SK-N-SH (cell line): ENCODE results near the gene CDK8. TPM values are rescaled to one million over a fixed set of nuclear protein-coding genes. Genes with fewer than 3 reads are reported as not detected.

Experiments
- CTCF ChIA-PET: fragments of 300-600, 350-600 bp; formaldehyde crosslinking; extraction: SDS; loops from one replicate; lab custom pipeline; 2021; lab: Yijun Ruan, JAX
- POLR2A ChIA-PET: fragments of 350-600 bp; sonication (Branson Sonifier 250); formaldehyde crosslinking; extraction: SDS; loops from one replicate; lab custom pipeline; 2020; ENCODE audit warnings: antibody characterized with exemption, inconsistent platforms; lab: Yijun Ruan, JAX
- DNase-seq: peaks from one replicate; pipeline ENCODE4 v3.0.0; 2012
- H2AFZ ChIP-seq: fragments of 200-600 bp; sonication (generic); 2 replicates; pipeline ENCODE4 v1.8.1; 2016; ENCODE audit warnings: antibody characterized with exemption, mild to moderate bottlenecking, low read depth
- H3F3A ChIP-seq: fragments of 200-600 bp; sonication (generic); replicated peaks from 2 replicates; pipeline ENCODE3; 2016; ENCODE audit warnings: antibody characterized with exemption, mild to moderate bottlenecking; ENCODE audit not compliant: insufficient read depth
- H3K27ac ChIP-seq, 2 experiments: fragments of 200-500 bp in 1 of 2; fragments of 200-600 bp in 1 of 2; sonication (Bioruptor generic) in 1 of 2; sonication (generic), shearing (Covaris generic) in 1 of 2; 2 replicates each; pipeline versions ENCODE4 v1.5.1 to v1.6.1; 2014 to 2016; ENCODE audit warnings: low read depth in 2 of 2, inconsistent platforms in 1 of 2, low read length in 1 of 2, mild to moderate bottlenecking in 1 of 2, mixed read lengths in 1 of 2
- H3K27me3 ChIP-seq: fragments of 200-600 bp; sonication (generic), shearing (Covaris generic); 2 replicates; pipeline ENCODE4 v1.6.1; 2016; ENCODE audit warnings: mixed run types; ENCODE audit not compliant: insufficient read depth
- H3K36me3 ChIP-seq, 2 experiments: fragments of 200-500 bp in 1 of 2; fragments of 200-600 bp in 1 of 2; sonication (Bioruptor generic) in 1 of 2; sonication (generic) in 1 of 2; replicated peaks in 1 of 2; 2 replicates each; pipeline versions ENCODE3 to v1.5.1; 2014 to 2016; ENCODE audit warnings: low read length in 1 of 2, mild to moderate bottlenecking in 1 of 2; ENCODE audit not compliant: insufficient read depth in 2 of 2, control insufficient read depth in 1 of 2
- H3K4me1 ChIP-seq, 2 experiments: fragments of 200-500 bp in 1 of 2; fragments of 200-600 bp in 1 of 2; sonication (Bioruptor generic) in 1 of 2; sonication (generic), shearing (Covaris generic) in 1 of 2; 2 replicates each; pipeline versions ENCODE4 v1.5.1 to v1.6.1; 2014 to 2016; ENCODE audit warnings: low read depth in 1 of 2, low read length in 1 of 2, mixed run types in 1 of 2; ENCODE audit not compliant: insufficient read depth in 2 of 2, control insufficient read depth in 1 of 2
- H3K4me2 ChIP-seq: fragments of 200-600 bp; sonication (generic), shearing (Covaris generic); 2 replicates; pipeline ENCODE4 v1.6.1; 2017; ENCODE audit warnings: mixed run types
- H3K4me3 ChIP-seq, 2 experiments: fragments of 200-500 bp in 1 of 2; fragments of 200-600 bp in 1 of 2; sonication (Bioruptor generic) in 1 of 2; sonication (generic), shearing (Covaris generic) in 1 of 2; 2 replicates each; pipeline versions ENCODE4 v1.5.1 to v1.8.1; 2014 to 2016; ENCODE audit warnings: low read depth in 2 of 2, inconsistent platforms in 1 of 2, low read length in 1 of 2, mild to moderate bottlenecking in 1 of 2, mixed read lengths in 1 of 2, moderate library complexity in 1 of 2
- H3K79me2 ChIP-seq: fragments of 200-600 bp; sonication (generic); 2 replicates; pipeline ENCODE4 v1.8.1; 2017; ENCODE audit warnings: mild to moderate bottlenecking; ENCODE audit not compliant: insufficient read depth
- H3K9ac ChIP-seq: fragments of 200-600 bp; sonication (generic); 2 replicates; pipeline ENCODE4 v1.6.1; 2017; ENCODE audit warnings: mixed run types
- H3K9me2 ChIP-seq: fragments of 200-600 bp; sonication (generic); 2 replicates; pipeline ENCODE4 v1.6.1; 2017; ENCODE audit warnings: mixed run types
- H3K9me3 ChIP-seq: fragments of 200-600 bp; sonication (generic); 2 replicates; pipeline ENCODE4 v1.6.1; 2017; ENCODE audit warnings: mixed run types, mild to moderate bottlenecking, moderate library complexity
- H4K20me1 ChIP-seq: fragments of 200-600 bp; sonication (generic); 2 replicates; pipeline ENCODE4 v1.6.1; 2017; ENCODE audit warnings: mild to moderate bottlenecking, mixed run types; ENCODE audit not compliant: insufficient read depth
- ELF1 ChIP-seq: IDR thresholded peaks from 2 replicates; pipeline ENCODE4 v1.4.0; 2012
- FOXJ3 ChIP-seq: sonication (generic); formaldehyde crosslinking; IDR thresholded peaks from 2 replicates; pipeline ENCODE4 v1.5.1; 2020; ENCODE audit warnings: mild to moderate bottlenecking, missing genetic modification reagents
- GABPA ChIP-seq: IDR thresholded peaks from 2 replicates; pipeline ENCODE4 v1.4.0; 2012; ENCODE audit warnings: low read depth, mild to moderate bottlenecking
- MEF2A ChIP-seq: IDR thresholded peaks from 2 replicates; pipeline ENCODE4 v1.4.0; 2012; ENCODE audit warnings: low read depth, borderline replicate concordance
- MXI1 ChIP-seq: IDR thresholded peaks from 2 replicates; pipeline ENCODE4 v1.6.1; 2012; ENCODE audit warnings: mild to moderate bottlenecking, low read depth, low read length, improper control_type of control experiment
- NFIC ChIP-seq: IDR thresholded peaks from 2 replicates; pipeline ENCODE4 v1.4.0; 2012; ENCODE audit warnings: borderline replicate concordance
- NRF1 ChIP-seq: IDR thresholded peaks from 2 replicates; pipeline ENCODE4 v1.6.1; 2012; ENCODE audit warnings: low read depth, mild to moderate bottlenecking, low read length
- RCOR1 ChIP-seq: fragments of 150-350 bp; IDR thresholded peaks from 2 replicates; pipeline ENCODE4 v1.6.1; 2017; ENCODE audit warnings: antibody characterized with exemption, low read length
- RFX5 ChIP-seq: IDR thresholded peaks from 2 replicates; pipeline ENCODE4 v1.6.1; 2012; ENCODE audit warnings: mild to moderate bottlenecking, improper control_type of control experiment, low read length
- RXRA ChIP-seq: IDR thresholded peaks from 2 replicates; pipeline ENCODE4 v1.4.0; 2012; ENCODE audit warnings: low read depth, mild to moderate bottlenecking, borderline replicate concordance
- SIN3A ChIP-seq: IDR thresholded peaks from 2 replicates; pipeline ENCODE4 v1.6.1; 2012; ENCODE audit warnings: low read depth, mild to moderate bottlenecking, low read length, moderate library complexity, borderline replicate concordance
- TAF1 ChIP-seq: IDR thresholded peaks from 2 replicates; pipeline ENCODE4 v1.6.1; 2012; ENCODE audit warnings: low read depth, mild to moderate bottlenecking, low read length, moderate library complexity, borderline replicate concordance
- TEAD4 ChIP-seq: IDR thresholded peaks from 2 replicates; pipeline ENCODE4 v1.4.0; 2012; ENCODE audit warnings: mild to moderate bottlenecking, borderline replicate concordance; ENCODE audit not compliant: insufficient read depth
- YY1 ChIP-seq: IDR thresholded peaks from 2 replicates; pipeline ENCODE4 v1.4.0; 2012; ENCODE audit warnings: low read depth, mild to moderate bottlenecking
- WGBS: methylation state at CpG from one replicate; pipeline ENCODE4 v1.1.6; 2017; ENCODE audit warnings: low lambda C conversion rate; 5-methylcytosine and 5-hydroxymethylcytosine counted together
- polyA plus RNA-seq, 3 experiments: library from polyadenylated mRNA; depleted of rRNA; stranded (reverse); fragments of >200 nt; gene quantifications; 2 replicates each; pipeline ENCODE4 v1.2.3, GENCODE V29; 2012
- TF ChIP-seq, protein P1 (sequence below): IDR thresholded peaks from 2 replicates; pipeline ENCODE4 v1.4.0; 2012; ENCODE audit warnings: low read depth, borderline replicate concordance
- TF ChIP-seq, protein P2 (sequence below): fragments of 200-600 bp; sonication (generic); IDR thresholded peaks from 2 replicates; pipeline ENCODE4 v1.6.1; 2017; ENCODE audit warnings: antibody characterized with exemption, mild to moderate bottlenecking, moderate library complexity
- TF ChIP-seq, protein P3 (sequence below): fragments of 150-350 bp; IDR thresholded peaks from 2 replicates; pipeline ENCODE4 v1.6.1; 2016; ENCODE audit warnings: mild to moderate bottlenecking, low read depth, low read length
- TF ChIP-seq, protein P4 (sequence below): fragments of 150-350 bp; IDR thresholded peaks from 2 replicates; pipeline ENCODE4 v1.6.1; 2017; ENCODE audit warnings: antibody characterized with exemption, low read length, low read depth, borderline replicate concordance
- TF ChIP-seq, protein P5 (sequence below): IDR thresholded peaks from 2 replicates; pipeline ENCODE4; 2012

CDK8 gene
- polyA plus RNA-seq, 1 of the 3 experiments (the other 2 are of a cell fraction), result 10.1 TPM

DNA sequence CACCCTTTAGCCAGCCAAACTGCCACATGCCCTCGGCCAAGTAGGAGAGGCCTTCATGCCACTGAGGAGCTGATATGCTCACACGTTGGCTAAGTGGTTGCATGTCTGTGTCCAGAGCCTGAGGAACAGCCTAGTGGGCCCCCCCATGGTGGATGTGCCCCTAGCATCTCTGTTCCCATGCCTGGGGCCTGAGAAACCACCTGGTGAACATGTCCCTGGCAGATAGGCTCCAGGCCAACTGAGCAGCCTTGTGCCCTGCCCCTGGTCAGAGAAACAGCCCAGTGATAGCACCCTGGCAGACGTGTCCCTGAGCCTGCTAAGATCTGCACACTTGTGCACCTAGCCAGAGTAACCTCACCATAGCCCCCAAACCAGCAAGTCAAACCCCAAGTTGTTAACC is 181.7 kb downstream of the CDK8 start (continued):
- TF ChIP-seq, protein P1, sequence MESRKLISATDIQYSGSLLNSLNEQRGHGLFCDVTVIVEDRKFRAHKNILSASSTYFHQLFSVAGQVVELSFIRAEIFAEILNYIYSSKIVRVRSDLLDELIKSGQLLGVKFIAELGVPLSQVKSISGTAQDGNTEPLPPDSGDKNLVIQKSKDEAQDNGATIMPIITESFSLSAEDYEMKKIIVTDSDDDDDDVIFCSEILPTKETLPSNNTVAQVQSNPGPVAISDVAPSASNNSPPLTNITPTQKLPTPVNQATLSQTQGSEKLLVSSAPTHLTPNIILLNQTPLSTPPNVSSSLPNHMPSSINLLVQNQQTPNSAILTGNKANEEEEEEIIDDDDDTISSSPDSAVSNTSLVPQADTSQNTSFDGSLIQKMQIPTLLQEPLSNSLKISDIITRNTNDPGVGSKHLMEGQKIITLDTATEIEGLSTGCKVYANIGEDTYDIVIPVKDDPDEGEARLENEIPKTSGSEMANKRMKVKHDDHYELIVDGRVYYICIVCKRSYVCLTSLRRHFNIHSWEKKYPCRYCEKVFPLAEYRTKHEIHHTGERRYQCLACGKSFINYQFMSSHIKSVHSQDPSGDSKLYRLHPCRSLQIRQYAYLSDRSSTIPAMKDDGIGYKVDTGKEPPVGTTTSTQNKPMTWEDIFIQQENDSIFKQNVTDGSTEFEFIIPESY, result no peak
- TF ChIP-seq RCOR1 (no peak), TAF1 (no peak), FOXJ3 (CRISPR knock-in tag) (no peak), ELF1 (no peak), RFX5 (no peak)

DNA sequence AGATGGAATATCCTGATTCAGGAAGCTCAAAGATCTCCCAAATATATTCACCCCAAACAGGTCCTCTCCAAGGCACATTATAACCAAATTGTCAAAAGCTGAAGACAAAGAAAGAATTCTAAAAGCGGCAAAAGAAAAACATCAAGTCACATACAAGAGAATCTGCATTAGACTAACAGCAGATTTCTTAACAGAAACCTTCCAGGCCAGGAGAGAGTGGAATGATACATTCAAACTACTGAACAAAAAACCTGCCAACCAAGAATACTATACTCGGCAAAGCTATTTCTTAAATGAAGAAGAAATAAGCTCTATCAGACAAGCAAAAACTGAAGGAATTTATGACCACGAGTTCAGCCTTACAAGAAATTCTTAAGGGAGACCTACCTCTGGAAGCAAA is 183.0 kb downstream of the CDK8 start:
- no peak for DNase-seq
- Histone ChIP-seq H4K20me1 (no peaks in the 10 kb centered on the region), H3K4me1 (no peaks in the 10 kb centered on the region), H3K27ac (no peak overlapping the region), H3K4me3 (no peak overlapping the region), H3K27me3 (no peaks in the 10 kb centered on the region), H3K36me3 (no peaks in the 10 kb centered on the region), H2AFZ (no peak overlapping the region), H3K9ac (no peak overlapping the region), H3K79me2 (no peaks in the 10 kb centered on the region), H3K9me3 (peaks cover 17% of the 10 kb centered on the region), H3F3A (no peaks in the 10 kb centered on the region), H3K4me2 (no peak overlapping the region), H3K9me2 (no peaks in the 10 kb centered on the region)
- TF ChIP-seq, protein P1, result no peak
- TF ChIP-seq YY1 (no peak), NFIC (no peak), FOXJ3 (CRISPR knock-in tag) (no peak), MEF2A (no peak), RCOR1 (no peak), NRF1 (no peak), TEAD4 (no peak), GABPA (no peak), ELF1 (no peak), RXRA (no peak), SIN3A (no peak), MXI1 (no peak)
- TF ChIP-seq, protein P2, sequence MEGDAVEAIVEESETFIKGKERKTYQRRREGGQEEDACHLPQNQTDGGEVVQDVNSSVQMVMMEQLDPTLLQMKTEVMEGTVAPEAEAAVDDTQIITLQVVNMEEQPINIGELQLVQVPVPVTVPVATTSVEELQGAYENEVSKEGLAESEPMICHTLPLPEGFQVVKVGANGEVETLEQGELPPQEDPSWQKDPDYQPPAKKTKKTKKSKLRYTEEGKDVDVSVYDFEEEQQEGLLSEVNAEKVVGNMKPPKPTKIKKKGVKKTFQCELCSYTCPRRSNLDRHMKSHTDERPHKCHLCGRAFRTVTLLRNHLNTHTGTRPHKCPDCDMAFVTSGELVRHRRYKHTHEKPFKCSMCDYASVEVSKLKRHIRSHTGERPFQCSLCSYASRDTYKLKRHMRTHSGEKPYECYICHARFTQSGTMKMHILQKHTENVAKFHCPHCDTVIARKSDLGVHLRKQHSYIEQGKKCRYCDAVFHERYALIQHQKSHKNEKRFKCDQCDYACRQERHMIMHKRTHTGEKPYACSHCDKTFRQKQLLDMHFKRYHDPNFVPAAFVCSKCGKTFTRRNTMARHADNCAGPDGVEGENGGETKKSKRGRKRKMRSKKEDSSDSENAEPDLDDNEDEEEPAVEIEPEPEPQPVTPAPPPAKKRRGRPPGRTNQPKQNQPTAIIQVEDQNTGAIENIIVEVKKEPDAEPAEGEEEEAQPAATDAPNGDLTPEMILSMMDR, result no peak
- TF ChIP-seq, protein P3, sequence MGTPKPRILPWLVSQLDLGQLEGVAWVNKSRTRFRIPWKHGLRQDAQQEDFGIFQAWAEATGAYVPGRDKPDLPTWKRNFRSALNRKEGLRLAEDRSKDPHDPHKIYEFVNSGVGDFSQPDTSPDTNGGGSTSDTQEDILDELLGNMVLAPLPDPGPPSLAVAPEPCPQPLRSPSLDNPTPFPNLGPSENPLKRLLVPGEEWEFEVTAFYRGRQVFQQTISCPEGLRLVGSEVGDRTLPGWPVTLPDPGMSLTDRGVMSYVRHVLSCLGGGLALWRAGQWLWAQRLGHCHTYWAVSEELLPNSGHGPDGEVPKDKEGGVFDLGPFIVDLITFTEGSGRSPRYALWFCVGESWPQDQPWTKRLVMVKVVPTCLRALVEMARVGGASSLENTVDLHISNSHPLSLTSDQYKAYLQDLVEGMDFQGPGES, result no peak
- TF ChIP-seq, protein P4, sequence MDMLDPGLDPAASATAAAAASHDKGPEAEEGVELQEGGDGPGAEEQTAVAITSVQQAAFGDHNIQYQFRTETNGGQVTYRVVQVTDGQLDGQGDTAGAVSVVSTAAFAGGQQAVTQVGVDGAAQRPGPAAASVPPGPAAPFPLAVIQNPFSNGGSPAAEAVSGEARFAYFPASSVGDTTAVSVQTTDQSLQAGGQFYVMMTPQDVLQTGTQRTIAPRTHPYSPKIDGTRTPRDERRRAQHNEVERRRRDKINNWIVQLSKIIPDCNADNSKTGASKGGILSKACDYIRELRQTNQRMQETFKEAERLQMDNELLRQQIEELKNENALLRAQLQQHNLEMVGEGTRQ, result no peak
- TF ChIP-seq, protein P5, sequence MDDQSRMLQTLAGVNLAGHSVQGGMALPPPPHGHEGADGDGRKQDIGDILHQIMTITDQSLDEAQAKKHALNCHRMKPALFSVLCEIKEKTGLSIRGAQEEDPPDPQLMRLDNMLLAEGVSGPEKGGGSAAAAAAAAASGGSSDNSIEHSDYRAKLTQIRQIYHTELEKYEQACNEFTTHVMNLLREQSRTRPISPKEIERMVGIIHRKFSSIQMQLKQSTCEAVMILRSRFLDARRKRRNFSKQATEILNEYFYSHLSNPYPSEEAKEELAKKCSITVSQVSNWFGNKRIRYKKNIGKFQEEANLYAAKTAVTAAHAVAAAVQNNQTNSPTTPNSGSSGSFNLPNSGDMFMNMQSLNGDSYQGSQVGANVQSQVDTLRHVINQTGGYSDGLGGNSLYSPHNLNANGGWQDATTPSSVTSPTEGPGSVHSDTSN, result no peak
- ChIA-PET POLR2A (no interaction called here), CTCF (interaction anchor here (2.1 kb wide), 1 partner anchor 12 kb away, joined by 5 read pairs; no protein-coding TSS in a partner anchor)
- WGBS, result 57% methylated on average over 3 of the region's 3 CpGs
